ENCODE data around the gene ALB. TPM values are rescaled to one million over a fixed set of nuclear protein-coding genes. Genes with fewer than 3 reads are reported as not detected.

ALB gene
- total and polyA plus RNA-seq, 2 of the 8 experiments (the other 6 are each of a cell fraction or from before 2014, with no cell fraction given), result 0.12 TPM; not detected in 1

GRCh38 chr4:73456177-73457022 is 52.3 kb downstream of the ALB start:
- H2AFZ ChIP-seq (ENCODE audit: low read length), result no peak overlapping the region
- no peak overlapping the region for H4K91ac ChIP-seq (replicated peaks; ENCODE audit: insufficient read length, low read length)
- no peak overlapping the region for H2BK15ac ChIP-seq (ENCODE audit: low read length)
- WGBS, 2 experiments (ENCODE audit: extremely low coverage in 1 of 2, insufficient coverage in 1 of 2, insufficient read length in 1 of 2, insufficient replicate concordance in 2 of 2, low coverage in 1 of 2, low lambda C conversion rate in 2 of 2, missing lambda C conversion rate in 1 of 2), result 90% methylated on average over 5 of the region's 5 CpGs; no CpG with 5 or more reads in 1 of the 2 experiments
- no peak overlapping the region for H4K5ac ChIP-seq (ENCODE audit: insufficient read length, low read depth, low read length)
- H3K9ac ChIP-seq (replicated peaks in 1 of 4; ENCODE audit: extremely low read depth in 1 of 4, low read depth in 3 of 4, low read length in 3 of 4), result no peak overlapping the region
- no peak overlapping the region for H2BK20ac ChIP-seq (ENCODE audit: low read length)
- no peaks in the 10 kb centered on the region for H3K79me2 ChIP-seq (ENCODE audit: control insufficient read depth in 1 of 2, insufficient read depth in 2 of 2, low read length in 2 of 2)
- no peak for DNase-seq (ENCODE audit: low read depth in 1 of 2, low spot score in 2 of 2)
- H3K36me3 ChIP-seq (ENCODE audit: control insufficient read depth in 2 of 4, insufficient read depth in 4 of 4, low read length in 3 of 4), result peaks cover 0 to 2% (median 0%) of the 10 kb centered on the region in 4 experiments; a peak in 2 of 8 replicates
- no peak overlapping the region for H4K8ac ChIP-seq (ENCODE audit: extremely low read depth, insufficient read depth, low read length)
- H3K9me3 ChIP-seq (ENCODE audit: insufficient read depth in 2 of 2, low read depth in 1 of 2, low read length in 1 of 2), result no peaks in the 10 kb centered on the region; a peak in 1 of 4 replicates
- no peak for FAIRE-seq
- no peaks in the 10 kb centered on the region for H4K20me1 ChIP-seq (replicated peaks in 1 of 2; ENCODE audit: control insufficient read depth in 1 of 2, insufficient read depth in 2 of 2, low read length in 2 of 2)
- H3K23me2 ChIP-seq (ENCODE audit: low read depth, low read length), result no peaks in the 10 kb centered on the region; the same call in 1 of the 2 replicates
- no peak overlapping the region for H3K23ac ChIP-seq (ENCODE audit: insufficient read length)
- no peak overlapping the region for H3K18ac ChIP-seq (ENCODE audit: extremely low read depth, low read length)
- no peak overlapping the region for H2AK5ac ChIP-seq (ENCODE audit: low read depth, low read length)
- no peak overlapping the region for H3K4me3 ChIP-seq (ENCODE audit: extremely low read depth in 1 of 4, insufficient read depth in 2 of 4, low read depth in 3 of 4, low read length in 4 of 4)
- H3K27ac ChIP-seq (ENCODE audit: low read depth, low read length), result no peak overlapping the region
- H2BK120ac ChIP-seq (replicated peaks; ENCODE audit: low read depth, low read length), result no peak overlapping the region
- no peak overlapping the region for H3K4me2 ChIP-seq (ENCODE audit: insufficient read depth in 1 of 2, low read depth in 2 of 2, low read length in 2 of 2)
- H3K14ac ChIP-seq (ENCODE audit: insufficient read length), result no peak overlapping the region
- no peak overlapping the region for H2BK12ac ChIP-seq (ENCODE audit: low read depth, low read length)
- H3K4ac ChIP-seq (replicated peaks; ENCODE audit: insufficient read length, low read depth, low read length), result no peak overlapping the region
- H3K56ac ChIP-seq (replicated peaks; ENCODE audit: insufficient read length, low read depth, low read length), result no peak overlapping the region
- no peaks in the 10 kb centered on the region for H3K79me1 ChIP-seq (ENCODE audit: low read depth, low read length)
- no peak overlapping the region for H2BK5ac ChIP-seq (ENCODE audit: low read depth, low read length)
- H3K4me1 ChIP-seq (replicated peaks in 1 of 4; ENCODE audit: control insufficient read depth in 3 of 4, insufficient read depth in 4 of 4, low read length in 3 of 4), result peaks cover 0 to 16% (median 8%) of the 10 kb centered on the region in 4 experiments; a peak in 5 of 7 replicates
- ChIA-PET CTCF (ENCODE audit: partially characterized antibody) (interaction anchor here (0.6 to 4.9 kb wide), 5 partner anchors 10 to 446 kb away, joined by 3 to 37 read pairs (median 3); no protein-coding TSS in a partner anchor), POLR2A (ENCODE audit: partially characterized antibody) (no interaction called here)
- no peaks in the 10 kb centered on the region for H3K27me3 ChIP-seq (replicated peaks in 1 of 4; ENCODE audit: control insufficient read depth in 3 of 4, extremely low read depth in 1 of 4, insufficient read depth in 3 of 4, low read length in 3 of 4)
- TF ChIP-seq NRF1 (IDR thresholded peaks at IDR 0.05; ENCODE audit: low read depth, low read length) (no peak), POLR2A (IDR thresholded peaks at IDR 0.05; ENCODE audit: control extremely low read depth in 1 of 2, low read depth in 2 of 2, low read length in 2 of 2) (no peak), CBX5 (IDR thresholded peaks at IDR 0.05; ENCODE audit: low read depth, low read length) (no peak), CEBPB (IDR thresholded peaks at IDR 0.05; ENCODE audit: low read depth, low read length) (no peak), GABPA (IDR thresholded peaks at IDR 0.05; ENCODE audit: borderline replicate concordance, insufficient read depth, low read length) (no peak), SP1 (IDR thresholded peaks at IDR 0.05; ENCODE audit: low read depth, low read length) (no peak), RXRA (IDR thresholded peaks at IDR 0.05; ENCODE audit: insufficient read depth, low read depth, low read length) (no peak), ATF2 (IDR thresholded peaks at IDR 0.05; ENCODE audit: low read length) (no peak), BCL11A (IDR thresholded peaks at IDR 0.05; ENCODE audit: low read depth in 2 of 2, low read length in 2 of 2) (no peak), SP4 (IDR thresholded peaks at IDR 0.05; ENCODE audit: low read length) (no peak), ASH2L (IDR thresholded peaks at IDR 0.05; ENCODE audit: low read length) (no peak)

All from H1 (cell line).